Liver (tissue), 9 donors: ENCODE measurements around the gene HNRNPUL1. TPM values are rescaled to one million over a fixed set of nuclear protein-coding genes. Genes with fewer than 3 reads are reported as not detected.

Experiments used
- DNase-seq: peaks from one replicate; pipeline ENCODE4 v3.0.0-alpha.2; 2017; ENCODE audit warnings: low spot score
- H3K27ac ChIP-seq, 2 donors: one replicate each; pipeline ENCODE4 v1.7.0; 2013; ENCODE audit warnings: inconsistent platforms in 2 of 2, low read length in 2 of 2, control low read depth in 1 of 2, low read depth in 1 of 2, mild to moderate bottlenecking in 1 of 2
- H3K27me3 ChIP-seq, 4 donors: one replicate each; pipeline versions ENCODE4 v1.6.1 to v1.7.0; 2013; ENCODE audit warnings: low read length in 3 of 4, inconsistent platforms in 1 of 4, mild to moderate bottlenecking in 1 of 4, moderate library complexity in 1 of 4; ENCODE audit not compliant: control insufficient read depth in 4 of 4, insufficient read depth in 4 of 4
- H3K36me3 ChIP-seq, 4 donors: one replicate each; pipeline versions ENCODE4 v1.6.1 to v1.7.0; 2013; ENCODE audit warnings: low read length in 3 of 4, mild to moderate bottlenecking in 3 of 4, low read depth in 1 of 4, moderate library complexity in 1 of 4; ENCODE audit not compliant: control insufficient read depth in 4 of 4, insufficient read depth in 3 of 4
- H3K4me1 ChIP-seq, 4 donors: one replicate each; pipeline versions ENCODE4 v1.6.1 to v1.7.0; 2013; ENCODE audit warnings: low read length in 3 of 4, mild to moderate bottlenecking in 3 of 4, moderate library complexity in 1 of 4; ENCODE audit not compliant: control insufficient read depth in 4 of 4, insufficient read depth in 4 of 4
- H3K4me3 ChIP-seq, 3 donors: one replicate each; pipeline versions ENCODE4 v1.6.1 to v1.7.0; 2013; ENCODE audit warnings: low read length in 3 of 3, control low read depth in 1 of 3, low read depth in 1 of 3, mild to moderate bottlenecking in 1 of 3
- H3K9ac ChIP-seq, 2 donors: one replicate each; pipeline ENCODE4 v1.7.0; 2013; ENCODE audit warnings: low read length in 2 of 2, mild to moderate bottlenecking in 2 of 2, moderate library complexity in 2 of 2, control low read depth in 1 of 2, low read depth in 1 of 2
- H3K9me3 ChIP-seq, 4 donors: one replicate each; pipeline versions ENCODE4 v1.6.1 to v1.7.0; 2013; ENCODE audit warnings: low read length in 3 of 4; ENCODE audit not compliant: control insufficient read depth in 4 of 4
- CTCF ChIP-seq: fragments of 150-350 bp; IDR thresholded peaks from 2 replicates; pipeline ENCODE4 v1.5.1; 2017; ENCODE audit warnings: improper control_type of control experiment, low read depth, low read length; ENCODE audit not compliant: missing input control
- FOXA1 ChIP-seq: IDR thresholded peaks from 2 replicates; pipeline ENCODE4 v1.6.1; 2016; ENCODE audit warnings: antibody characterized with exemption
- FOXA2 ChIP-seq: IDR thresholded peaks from 2 replicates; pipeline ENCODE4 v1.6.1; 2016; ENCODE audit warnings: antibody characterized with exemption
- HNF4A ChIP-seq, 2 donors: conservative IDR thresholded peaks; 2 replicates each; pipeline ENCODE4 v1.6.1; 2016; ENCODE audit warnings: antibody characterized with exemption in 2 of 2, mild to moderate bottlenecking in 2 of 2
- HNF4G ChIP-seq: IDR thresholded peaks from 2 replicates; pipeline ENCODE4 v1.6.1; 2016; ENCODE audit warnings: antibody characterized with exemption
- NR2F2 ChIP-seq: IDR thresholded peaks from 2 replicates; pipeline ENCODE4 v1.6.1; 2016; ENCODE audit warnings: antibody characterized with exemption
- RAD21 ChIP-seq, 2 donors: IDR thresholded peaks; 2 replicates each; pipeline ENCODE4 v1.6.1; 2016; ENCODE audit warnings: antibody characterized with exemption in 2 of 2, mild to moderate bottlenecking in 2 of 2
- REST ChIP-seq: IDR thresholded peaks from 2 replicates; pipeline ENCODE4 v1.6.1; 2016; ENCODE audit warnings: antibody characterized with exemption, mild to moderate bottlenecking
- RXRA ChIP-seq, 2 donors: IDR thresholded peaks; 2 replicates each; pipeline ENCODE4 v1.6.1; 2017 to 2018; ENCODE audit warnings: antibody characterized with exemption in 2 of 2, mild to moderate bottlenecking in 1 of 2
- TAF1 ChIP-seq: conservative IDR thresholded peaks from 2 replicates; pipeline ENCODE4 v1.6.1; 2016; ENCODE audit warnings: antibody characterized with exemption, mild to moderate bottlenecking
- WGBS: extraction: QIAGEN DNeasy Blood & Tissue Kit; methylation state at CpG from one replicate; pipeline ENCODE4 v1.1.7; 2013; 5-methylcytosine and 5-hydroxymethylcytosine counted together
- polyA plus RNA-seq, 2 donors: library from polyadenylated mRNA; stranded (reverse) in 1 of 2; unstranded in 1 of 2; fragments of 200-250 nt in 1 of 2; fragments of >200 nt in 1 of 2; fragmentation: Nextera tagmentation in 1 of 2; extraction: Ambion mirVana in 1 of 2; gene quantifications; one replicate each; pipeline versions ENCODE4 v1.2.1 to v1.2.3, GENCODE V29; 2013 to 2015
- total RNA-seq, 2 donors: library from RNA; depleted of rRNA; stranded (reverse); fragments of >200 nt; gene quantifications; one replicate each; pipeline ENCODE4 v1.2.3, GENCODE V29; 2014
- TF ChIP-seq, protein P1 (sequence below): IDR thresholded peaks from 2 replicates; pipeline ENCODE4 v1.6.1; 2016; ENCODE audit warnings: antibody characterized with exemption
- TF ChIP-seq, protein P2 (sequence below): IDR thresholded peaks from 2 replicates; pipeline ENCODE4 v1.6.1; 2016; ENCODE audit warnings: antibody characterized with exemption
- TF ChIP-seq, protein P3 (sequence below): IDR thresholded peaks from 2 replicates; pipeline ENCODE4 v1.6.1; 2016; ENCODE audit warnings: antibody characterized with exemption
- donor health status: healthy.
- donor health status: healthy.
- donor health status: healthy.
- donor health status: healthy.
- donor health status: healthy.

The HNRNPUL1 gene
- total and polyA plus RNA-seq, 4 donors: 34.9 to 80.2 (median 45.7) TPM

DNA sequence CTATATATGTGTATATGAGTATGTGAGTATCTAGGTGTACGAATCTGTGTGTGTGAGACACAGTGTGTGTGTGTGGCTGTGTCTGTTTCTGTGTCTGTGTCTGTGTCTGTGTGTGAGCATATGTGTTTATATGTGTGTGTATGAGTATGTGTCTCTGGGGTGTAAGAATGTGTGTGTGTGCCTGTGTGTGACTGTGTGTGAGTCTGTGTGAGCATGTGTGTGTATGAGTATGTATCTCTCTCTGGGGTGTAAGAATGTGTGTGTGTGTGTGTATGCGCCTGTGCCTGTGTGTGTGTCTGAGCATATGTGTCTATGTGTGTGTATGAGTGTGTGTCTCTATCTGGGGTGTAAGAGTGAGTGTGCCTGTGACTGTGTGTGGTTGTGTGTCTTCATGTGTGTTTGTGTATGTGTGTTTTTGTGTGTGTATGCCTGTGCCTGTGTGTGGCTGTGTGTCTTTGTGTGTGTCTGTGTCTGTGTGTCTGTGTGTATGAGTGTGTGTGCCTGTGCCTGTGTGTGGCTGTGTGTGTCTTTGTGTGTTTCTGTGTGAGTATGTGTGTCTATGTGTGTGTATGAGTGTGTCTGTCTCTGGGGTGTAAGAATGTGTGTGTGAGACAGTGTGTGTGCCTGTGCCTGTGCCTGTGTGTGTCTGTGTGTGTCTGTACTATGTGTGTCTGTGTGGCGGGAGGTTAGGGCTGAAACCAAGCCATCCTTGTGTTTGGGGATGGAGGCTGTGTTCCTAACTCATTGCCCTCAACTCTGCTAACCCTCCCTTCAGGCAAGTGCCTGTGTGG is 33.9 kb upstream of the HNRNPUL1 start (continued):
- TF ChIP-seq, protein P1, sequence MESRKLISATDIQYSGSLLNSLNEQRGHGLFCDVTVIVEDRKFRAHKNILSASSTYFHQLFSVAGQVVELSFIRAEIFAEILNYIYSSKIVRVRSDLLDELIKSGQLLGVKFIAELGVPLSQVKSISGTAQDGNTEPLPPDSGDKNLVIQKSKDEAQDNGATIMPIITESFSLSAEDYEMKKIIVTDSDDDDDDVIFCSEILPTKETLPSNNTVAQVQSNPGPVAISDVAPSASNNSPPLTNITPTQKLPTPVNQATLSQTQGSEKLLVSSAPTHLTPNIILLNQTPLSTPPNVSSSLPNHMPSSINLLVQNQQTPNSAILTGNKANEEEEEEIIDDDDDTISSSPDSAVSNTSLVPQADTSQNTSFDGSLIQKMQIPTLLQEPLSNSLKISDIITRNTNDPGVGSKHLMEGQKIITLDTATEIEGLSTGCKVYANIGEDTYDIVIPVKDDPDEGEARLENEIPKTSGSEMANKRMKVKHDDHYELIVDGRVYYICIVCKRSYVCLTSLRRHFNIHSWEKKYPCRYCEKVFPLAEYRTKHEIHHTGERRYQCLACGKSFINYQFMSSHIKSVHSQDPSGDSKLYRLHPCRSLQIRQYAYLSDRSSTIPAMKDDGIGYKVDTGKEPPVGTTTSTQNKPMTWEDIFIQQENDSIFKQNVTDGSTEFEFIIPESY: no peak
- TF ChIP-seq TAF1 (no peak), RAD21 (IDR thresholded peaks at IDR 0.05) (no peak), RXRA (IDR thresholded peaks at IDR 0.05) (no peak)
- TF ChIP-seq, protein P2, sequence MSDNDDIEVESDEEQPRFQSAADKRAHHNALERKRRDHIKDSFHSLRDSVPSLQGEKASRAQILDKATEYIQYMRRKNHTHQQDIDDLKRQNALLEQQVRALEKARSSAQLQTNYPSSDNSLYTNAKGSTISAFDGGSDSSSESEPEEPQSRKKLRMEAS: no peak

GRCh38 chr19:41232686-41233085 is 31.5 kb upstream of the HNRNPUL1 start:
- H3K9ac ChIP-seq: no peak overlapping the region
- no peak overlapping the region for H3K27ac ChIP-seq
- H3K27me3 ChIP-seq: no peaks in the 10 kb centered on the region
- no peaks in the 10 kb centered on the region for H3K4me1 ChIP-seq
- WGBS: 93% methylated on average over 8 of the region's 8 CpGs
- H3K4me3 ChIP-seq: no peak overlapping the region
- no peaks in the 10 kb centered on the region for H3K36me3 ChIP-seq
- no peak for DNase-seq
- no peak for TF ChIP-seq RXRA (IDR thresholded peaks at IDR 0.05)
- TF ChIP-seq CTCF: no peak
- no peak for TF ChIP-seq HNF4A (conservative IDR thresholded peaks at IDR 0.05)
- no peak for TF ChIP-seq FOXA2
- no peak for TF ChIP-seq FOXA1
- no peak for TF ChIP-seq REST
- H3K9me3 ChIP-seq: no peaks in the 10 kb centered on the region

DNA sequence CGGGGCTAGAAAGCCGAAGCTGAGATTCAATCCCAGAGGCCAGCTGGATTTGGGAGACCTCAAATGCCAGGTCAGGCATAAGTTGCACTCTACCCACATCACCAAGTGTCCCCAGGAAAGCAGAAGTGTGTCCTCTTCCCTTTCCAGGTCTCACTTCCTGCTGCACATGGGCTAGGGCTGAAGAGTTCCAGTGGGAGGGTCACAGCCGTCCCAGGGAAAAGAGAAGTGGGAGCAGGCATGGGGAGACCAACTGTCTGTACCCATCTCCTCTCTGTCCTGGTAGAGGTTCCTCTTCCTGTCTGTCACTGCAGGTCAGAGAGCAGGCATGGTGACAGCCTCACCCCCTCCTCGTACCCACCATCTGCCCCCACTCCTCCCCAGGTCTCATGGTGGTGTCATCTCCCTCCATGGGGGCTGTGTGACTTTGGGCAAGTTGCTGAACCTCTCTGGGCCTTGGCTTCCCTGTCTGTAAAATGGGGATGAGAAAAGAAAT is 30.4 kb upstream of the HNRNPUL1 start:
- H3K36me3 ChIP-seq: no peaks in the 10 kb centered on the region
- H3K9me3 ChIP-seq: no peaks in the 10 kb centered on the region
- DNase-seq: no peak
- no peaks in the 10 kb centered on the region for H3K4me1 ChIP-seq
- WGBS: 72% methylated on average over 4 of the region's 4 CpGs
- H3K9ac ChIP-seq: no peak overlapping the region
- no peak for TF ChIP-seq HNF4G
- TF ChIP-seq RXRA (IDR thresholded peaks at IDR 0.05): no peak
- TF ChIP-seq, protein P3, sequence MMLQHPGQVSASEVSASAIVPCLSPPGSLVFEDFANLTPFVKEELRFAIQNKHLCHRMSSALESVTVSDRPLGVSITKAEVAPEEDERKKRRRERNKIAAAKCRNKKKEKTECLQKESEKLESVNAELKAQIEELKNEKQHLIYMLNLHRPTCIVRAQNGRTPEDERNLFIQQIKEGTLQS: no peak
- TF ChIP-seq TAF1: no peak
- TF ChIP-seq NR2F2: no peak
- no peak for TF ChIP-seq REST
- no peaks in the 10 kb centered on the region for H3K27me3 ChIP-seq
- no peak overlapping the region for H3K27ac ChIP-seq
- no peak overlapping the region for H3K4me3 ChIP-seq
